Activated CD4-positive, alpha-beta T cell treated with anti-CD3 and anti-CD28 coated beads, Interleukin-2, amount 50 U/mL, for 1 hour (primary cell): ENCODE measurements around the gene GUCY1A2.
"Not testable (repeated sequence)": the region's sequence is repeated elsewhere in the genome, so short reads cannot be mapped to it uniquely, and the experiment has no call there.

Experiments
- DNase-seq: peaks from one replicate; pipeline ENCODE4 v3.0.0-alpha.2; 2020

The GUCY1A2 gene

GRCh38 chr11:106828976-106829375 lies 189.3 kb downstream of the GUCY1A2 start:
- DNase-seq: no peak

DNA sequence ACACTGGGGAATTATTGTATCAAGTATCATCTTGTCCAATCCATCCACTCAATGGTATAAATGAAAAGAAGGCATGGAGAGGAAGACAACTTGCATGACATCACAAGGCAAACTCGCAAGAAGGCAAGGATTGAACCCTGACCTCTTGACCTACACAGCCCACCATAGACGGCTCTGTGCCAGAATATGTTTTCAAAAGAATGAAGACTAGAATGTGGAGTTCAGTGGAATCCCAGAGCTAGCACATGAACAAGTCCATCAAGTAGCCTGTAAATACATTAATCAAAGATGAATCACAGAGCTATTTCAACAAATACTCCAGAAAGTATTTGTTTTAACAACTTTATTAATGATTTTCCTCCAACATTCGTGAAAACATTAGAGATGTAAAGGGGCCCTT lies 189.7 kb downstream of the GUCY1A2 start:
- DNase-seq: no peak

DNA sequence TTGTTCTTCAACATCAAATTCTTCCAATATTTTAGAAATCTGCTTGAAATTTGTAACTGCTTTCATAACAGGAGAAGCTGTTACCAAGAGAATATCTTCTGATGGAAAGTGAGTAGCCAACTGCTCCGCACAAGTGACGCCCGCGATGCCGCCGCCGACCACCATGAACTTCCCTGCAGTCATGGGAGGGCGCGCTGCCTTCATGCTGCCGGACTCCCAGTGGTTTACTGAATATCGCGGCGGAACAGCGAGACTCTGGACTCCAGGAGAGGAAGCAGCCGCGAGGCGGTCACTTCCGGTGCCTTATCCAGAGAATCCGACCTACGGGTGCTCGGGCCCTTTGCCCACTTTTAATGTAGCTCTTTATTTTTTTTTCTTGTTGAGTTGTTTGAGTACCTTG lies 190.6 kb downstream of the GUCY1A2 start:
- no peak for DNase-seq

DNA sequence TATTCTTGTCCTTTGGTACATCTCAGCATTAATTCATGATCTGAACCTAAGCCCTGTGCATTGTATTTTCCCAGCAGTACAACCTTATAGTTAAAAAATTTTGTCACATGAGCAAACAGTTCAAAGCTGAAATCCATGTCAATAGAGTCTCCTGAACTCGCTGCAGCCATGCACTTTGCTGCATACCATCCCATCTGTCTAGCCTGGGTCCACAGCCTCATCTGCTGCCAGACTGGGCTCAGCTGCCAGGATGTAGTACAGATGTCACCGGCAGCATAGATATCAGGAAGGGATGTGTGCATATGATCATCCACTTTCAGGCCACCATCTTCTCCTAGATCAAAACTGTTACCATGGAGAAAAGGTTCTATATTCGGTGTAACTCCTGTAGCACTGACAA lies 191.7 kb downstream of the GUCY1A2 start:
- not testable (repeated sequence) for DNase-seq

DNA sequence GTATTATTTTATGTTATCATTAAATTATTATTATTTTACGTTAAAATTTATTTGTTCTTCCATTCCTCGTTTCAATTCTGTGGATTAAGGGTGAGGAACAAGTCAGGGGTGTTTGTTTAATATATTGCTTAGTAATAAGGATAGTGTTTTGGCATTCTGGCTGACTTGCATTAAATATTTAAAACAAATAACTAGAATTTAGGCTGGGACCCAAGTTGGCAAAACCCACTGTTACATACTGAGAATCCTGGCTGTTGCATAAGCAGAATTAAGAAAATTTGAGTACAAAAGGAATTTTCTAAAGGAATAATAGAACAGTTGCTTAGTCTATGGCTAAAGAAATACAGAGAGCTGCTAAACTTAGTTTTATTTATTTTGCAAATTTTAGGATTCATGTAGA lies 196.4 kb downstream of the GUCY1A2 start:
- no peak for DNase-seq

- DNase-seq: no peak
Measured at GRCh38 chr11:106821291-106821690, 197.0 kb downstream of the GUCY1A2 start.

DNA sequence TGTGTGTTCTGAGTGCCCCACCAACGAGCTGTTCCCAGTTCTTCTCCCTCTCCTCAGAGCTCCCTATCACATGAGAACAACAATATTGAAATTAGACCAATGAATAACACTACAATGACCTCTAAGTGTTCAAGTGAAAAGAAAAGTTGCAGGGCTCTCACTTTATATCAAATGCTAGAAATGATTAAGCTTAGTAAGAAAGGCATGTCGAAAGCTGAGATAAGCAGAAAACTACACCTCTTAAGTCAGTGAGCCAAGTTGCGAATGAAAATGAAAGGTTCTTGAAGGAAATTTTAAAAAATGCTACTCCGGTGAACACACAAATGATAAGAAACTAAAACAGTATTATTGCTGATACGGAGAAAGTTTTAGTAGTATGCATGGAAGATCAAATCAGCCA lies 199.8 kb downstream of the GUCY1A2 start:
- DNase-seq: no peak

DNA sequence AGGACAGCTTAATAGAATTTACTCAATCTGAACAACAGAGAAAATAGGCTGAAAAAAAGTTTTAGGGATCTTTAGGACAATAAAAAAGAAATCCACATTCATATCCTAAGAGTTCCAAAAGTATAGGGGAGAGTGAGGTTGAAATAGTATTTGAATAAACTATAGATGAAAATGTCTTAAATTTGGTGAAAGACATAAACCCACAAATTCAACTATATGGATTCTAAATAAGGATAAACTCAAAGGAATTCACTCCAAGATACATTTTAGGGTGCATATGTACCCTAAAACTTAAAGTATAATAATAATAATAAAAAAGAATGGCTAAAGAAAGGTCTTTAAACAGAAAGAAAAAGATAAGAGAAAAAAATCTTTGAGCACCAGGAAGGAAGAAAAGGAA lies 203.1 kb downstream of the GUCY1A2 start:
- DNase-seq: no peak

- no peak for DNase-seq
Measured at GRCh38 chr11:106813806-106814205, 204.5 kb downstream of the GUCY1A2 start.

GRCh38 chr11:106794058-106794457 lies 224.2 kb downstream of the GUCY1A2 start:
- no peak for DNase-seq

DNA sequence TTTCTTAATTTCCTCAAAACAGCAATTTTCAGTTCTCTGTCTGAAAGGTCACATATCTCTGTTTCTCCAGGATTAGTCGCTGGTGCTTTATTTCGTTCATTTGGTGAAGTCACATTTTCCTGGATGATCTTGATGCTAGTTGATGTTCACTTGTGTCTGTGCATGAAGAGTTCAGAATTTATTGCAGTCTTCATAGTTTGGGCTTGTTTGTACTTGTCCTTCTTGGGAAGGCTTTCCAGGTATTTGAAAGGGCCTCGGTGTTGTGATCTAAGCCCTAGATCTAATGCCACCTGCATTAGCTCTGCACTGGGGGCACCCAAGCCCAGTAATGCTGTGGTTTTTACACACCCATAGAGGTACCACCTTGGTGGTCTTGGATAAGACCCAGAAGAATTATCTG lies 228.9 kb downstream of the GUCY1A2 start:
- DNase-seq: no peak

- DNase-seq: no peak
Measured at GRCh38 chr11:106787454-106787853, 230.8 kb downstream of the GUCY1A2 start.

DNA sequence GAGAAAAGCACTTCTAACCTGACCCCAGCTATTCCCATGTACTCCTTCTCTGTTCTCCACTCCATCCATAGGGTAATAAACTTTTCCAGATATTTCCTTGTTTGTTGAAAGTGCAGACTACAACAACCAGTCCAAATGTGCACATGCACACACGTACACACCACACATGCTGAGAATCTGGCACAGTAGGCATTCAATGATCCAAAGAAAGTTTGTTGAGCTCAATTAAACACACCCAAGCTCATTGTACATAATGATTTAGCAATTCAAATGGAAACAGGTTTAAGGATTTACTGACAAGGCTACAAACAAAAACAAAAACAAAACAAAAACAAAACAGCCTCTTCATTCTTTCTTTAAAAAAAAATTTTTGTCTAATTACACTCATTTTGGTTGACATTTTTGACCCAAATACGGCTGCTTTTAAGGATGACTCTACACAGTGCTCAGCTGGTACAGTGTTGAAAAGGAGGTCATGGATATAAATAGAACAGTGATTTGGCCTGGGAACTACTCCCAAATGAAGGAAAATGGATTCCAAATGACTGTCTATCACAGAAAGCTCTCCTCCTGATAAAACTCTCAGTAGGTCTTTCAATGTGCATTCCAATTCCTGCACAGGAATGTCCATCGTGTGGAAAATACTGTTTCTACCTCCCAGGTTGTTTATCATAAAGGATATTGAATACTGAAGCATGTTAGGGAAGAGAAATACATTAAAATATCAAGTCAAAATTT lies 232.2 kb downstream of the GUCY1A2 start:
- no peak for DNase-seq

DNA sequence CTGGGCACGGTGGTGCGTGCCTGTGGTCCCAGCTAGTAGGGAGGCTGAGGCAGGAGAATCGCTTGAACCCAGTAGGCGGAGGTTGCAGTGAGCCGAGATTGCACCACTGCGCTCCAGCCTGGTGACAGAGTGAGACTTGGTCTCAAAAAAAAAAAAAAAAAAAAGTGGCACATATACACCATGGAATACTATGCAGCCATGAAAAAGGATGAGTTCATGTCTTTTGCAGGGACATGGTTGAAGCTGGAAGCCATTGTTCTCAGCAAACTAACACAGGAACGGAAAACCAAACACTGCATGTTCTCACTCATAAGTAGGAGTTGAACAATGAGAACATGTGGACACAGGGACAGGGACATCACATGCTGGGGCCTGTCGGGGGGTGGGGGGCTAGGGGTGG lies 241.0 kb downstream of the GUCY1A2 start:
- not testable (repeated sequence) for DNase-seq

GRCh38 chr11:106770489-106771085 lies 247.7 kb downstream of the GUCY1A2 start:
- DNase-seq: no peak

DNA sequence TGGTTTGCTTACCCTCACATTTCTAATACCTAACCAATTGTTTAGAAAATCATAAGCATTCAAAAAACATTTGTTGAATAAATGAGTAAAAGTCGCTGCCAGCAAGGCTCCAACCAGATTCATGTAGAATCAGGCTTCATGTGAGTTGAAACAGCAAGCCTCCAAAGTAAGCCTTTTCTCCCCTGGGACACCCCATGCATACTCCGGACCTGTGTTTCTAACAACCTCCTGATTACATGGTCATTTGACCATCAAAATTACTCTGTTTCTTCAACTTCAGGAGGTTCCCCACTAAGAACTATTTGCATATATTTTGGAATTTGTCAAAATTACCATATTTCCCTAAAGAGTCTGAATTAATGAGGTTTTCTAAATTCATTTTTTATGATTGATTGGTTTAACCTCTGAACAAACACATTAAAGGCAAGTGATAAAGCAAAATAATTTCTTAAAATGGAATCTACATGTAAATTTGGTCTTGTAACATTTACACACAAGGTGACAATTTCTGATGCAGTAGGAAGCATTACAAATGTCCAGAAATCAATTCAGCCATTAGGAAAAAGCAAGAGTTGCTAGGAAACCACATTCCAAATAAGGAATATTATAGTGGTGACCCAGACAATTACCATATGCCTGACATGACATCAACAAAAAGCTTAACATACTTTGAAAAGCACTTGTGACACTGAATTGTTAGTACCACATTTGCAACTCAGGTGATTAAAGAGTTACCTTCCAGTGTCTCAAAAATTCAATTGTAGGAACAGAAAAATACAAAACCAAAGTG lies 252.6 kb downstream of the GUCY1A2 start:
- DNase-seq: no peak

- no peak for DNase-seq
Measured at GRCh38 chr11:106763501-106763900, 254.8 kb downstream of the GUCY1A2 start.

GRCh38 chr11:106761745-106762144 lies 256.5 kb downstream of the GUCY1A2 start:
- DNase-seq: no peak

DNA sequence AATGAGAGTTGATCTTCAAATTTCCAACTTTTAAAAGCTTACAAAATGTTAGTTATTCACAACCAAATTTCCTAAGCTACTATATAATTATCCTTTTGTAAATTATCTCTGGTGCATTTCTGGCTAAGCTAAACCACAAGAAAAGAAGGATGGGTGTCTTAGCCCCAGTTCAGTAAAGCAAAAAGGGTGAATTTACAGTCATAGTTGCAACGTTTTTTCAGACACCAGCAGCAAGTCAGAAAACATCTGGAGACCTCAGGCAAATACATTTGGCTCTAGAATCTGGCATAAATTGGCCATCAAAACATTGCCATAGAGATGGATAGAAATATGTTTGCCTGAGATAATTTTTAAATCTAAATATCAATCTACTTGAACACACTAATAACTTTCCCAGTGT lies 257.0 kb downstream of the GUCY1A2 start:
- DNase-seq: no peak

GRCh38 chr11:106748059-106748458 lies 270.2 kb downstream of the GUCY1A2 start:
- no peak for DNase-seq

- DNase-seq: no peak
Measured at GRCh38 chr11:106745941-106746340, 272.3 kb downstream of the GUCY1A2 start.

DNA sequence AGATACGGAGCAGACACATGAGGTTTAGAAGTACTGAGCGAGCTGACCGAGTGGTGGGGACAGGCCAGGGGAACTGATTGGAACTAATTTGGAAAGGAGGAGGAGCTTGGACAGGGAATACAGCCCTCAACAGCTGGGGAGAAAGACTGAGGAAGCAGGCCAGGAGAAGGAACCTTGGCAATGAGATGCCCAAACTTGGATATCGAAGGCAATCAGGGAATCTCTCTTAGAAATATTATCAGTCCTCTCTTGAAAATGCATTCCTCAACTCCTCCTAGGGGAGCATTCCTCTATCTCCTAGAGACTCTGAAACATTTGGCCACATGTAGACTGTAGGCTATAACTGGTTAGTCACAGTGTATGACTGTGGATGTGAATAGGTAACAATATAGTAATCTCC lies 284.6 kb downstream of the GUCY1A2 start:
- no peak for DNase-seq

DNA sequence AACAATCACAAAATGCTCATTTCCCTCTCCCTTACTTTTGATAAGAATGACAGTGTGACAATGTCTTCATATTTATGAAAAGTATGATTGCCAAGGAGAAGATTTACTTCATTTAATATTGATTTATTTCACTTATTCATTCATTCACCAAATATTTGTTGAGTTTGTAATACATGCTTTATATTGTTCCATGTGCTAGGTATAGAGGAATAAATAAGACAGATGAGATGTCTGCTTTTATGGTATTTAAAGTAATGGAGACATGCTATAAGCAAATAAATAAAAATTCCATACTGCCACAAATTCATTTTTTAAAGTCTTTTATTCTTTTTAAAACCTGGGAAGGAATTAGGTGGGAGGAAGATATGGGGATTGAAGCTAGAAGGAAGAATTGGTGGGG lies 289.4 kb downstream of the GUCY1A2 start:
- no peak for DNase-seq

- DNase-seq: no peak
Measured at GRCh38 chr11:106728379-106728778, 289.9 kb downstream of the GUCY1A2 start.
